ENCODE data around the gene MAN2B1. TPM values are rescaled to one million over a fixed set of nuclear protein-coding genes. Genes with fewer than 3 reads are reported as not detected.

MAN2B1 gene
- polyA plus RNA-seq, 3 donors = 218 to 305 (median 295) TPM

GRCh38 chr19:12672744-12673143 lies 6.2 kb upstream of the MAN2B1 start:
- H3K27ac ChIP-seq (ENCODE audit: low read depth in 1 of 2, low read length in 2 of 2) = no peak overlapping the region
- Mint-ChIP-seq H3K27me3 (ENCODE audit: low read depth in 3 of 3) (no peaks in the 10 kb centered on the region), H3K9me3 (peaks cover 0 to 3% (median 0%) of the 10 kb centered on the region in 7 donors), H3K4me1 (peaks cover 33% of the 10 kb centered on the region), H3K36me3 (peaks cover 49 to 64% of the 10 kb centered on the region in 2 donors), H3K4me3 (no peak overlapping the region), H3K27ac (peak overlapping the region in 2 of 7 donors; percentile 48 to 63)
- TF ChIP-seq, protein P1, sequence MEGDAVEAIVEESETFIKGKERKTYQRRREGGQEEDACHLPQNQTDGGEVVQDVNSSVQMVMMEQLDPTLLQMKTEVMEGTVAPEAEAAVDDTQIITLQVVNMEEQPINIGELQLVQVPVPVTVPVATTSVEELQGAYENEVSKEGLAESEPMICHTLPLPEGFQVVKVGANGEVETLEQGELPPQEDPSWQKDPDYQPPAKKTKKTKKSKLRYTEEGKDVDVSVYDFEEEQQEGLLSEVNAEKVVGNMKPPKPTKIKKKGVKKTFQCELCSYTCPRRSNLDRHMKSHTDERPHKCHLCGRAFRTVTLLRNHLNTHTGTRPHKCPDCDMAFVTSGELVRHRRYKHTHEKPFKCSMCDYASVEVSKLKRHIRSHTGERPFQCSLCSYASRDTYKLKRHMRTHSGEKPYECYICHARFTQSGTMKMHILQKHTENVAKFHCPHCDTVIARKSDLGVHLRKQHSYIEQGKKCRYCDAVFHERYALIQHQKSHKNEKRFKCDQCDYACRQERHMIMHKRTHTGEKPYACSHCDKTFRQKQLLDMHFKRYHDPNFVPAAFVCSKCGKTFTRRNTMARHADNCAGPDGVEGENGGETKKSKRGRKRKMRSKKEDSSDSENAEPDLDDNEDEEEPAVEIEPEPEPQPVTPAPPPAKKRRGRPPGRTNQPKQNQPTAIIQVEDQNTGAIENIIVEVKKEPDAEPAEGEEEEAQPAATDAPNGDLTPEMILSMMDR (IDR thresholded peaks at IDR 0.05) = no peak
- DNase-seq = no peak
- peaks cover 43 to 54% of the 10 kb centered on the region in 2 donors for H3K36me3 ChIP-seq (replicated peaks in 1 of 2; ENCODE audit: control insufficient read depth in 1 of 2, insufficient read depth in 2 of 2, low read length in 2 of 2)
- peaks cover 47% of the 10 kb centered on the region for H4K20me1 ChIP-seq (ENCODE audit: insufficient read depth, low read length)
- H3K9me3 ChIP-seq (replicated peaks in 1 of 2; ENCODE audit: control insufficient read depth in 1 of 2, insufficient read depth in 1 of 2, low read length in 2 of 2) = no peaks in the 10 kb centered on the region
- WGBS (ENCODE audit: insufficient coverage) = 95% methylated on average over 3 of the region's 10 CpGs
- peaks cover 22 to 34% of the 10 kb centered on the region in 2 donors for H3K4me1 ChIP-seq (ENCODE audit: control insufficient read depth in 1 of 2, insufficient read depth in 2 of 2, low read length in 2 of 2)
- H3K4me3 ChIP-seq (replicated peaks in 1 of 3; ENCODE audit: low read depth in 2 of 3, low read length in 3 of 3) = no peak overlapping the region
- intact Hi-C loops (cut with micrococcal nuclease) = loop anchor here (1.0 to 2.0 kb wide), 2 partner anchors 108 kb away; no protein-coding TSS in a partner anchor
- peaks cover 34% of the 10 kb centered on the region for H3K79me2 ChIP-seq (ENCODE audit: insufficient read depth, low read length)
- H3K9ac ChIP-seq (ENCODE audit: insufficient read depth, low read length, poor library complexity, severe bottlenecking) = no peak overlapping the region
- no peaks in the 10 kb centered on the region for H3K27me3 ChIP-seq (ENCODE audit: control insufficient read depth in 2 of 2, insufficient read depth in 2 of 2, low read length in 2 of 2)
- no peak overlapping the region for H2AFZ ChIP-seq (ENCODE audit: insufficient read depth, low read depth, low read length, poor library complexity, severe bottlenecking)
- H3K4me2 ChIP-seq (replicated peaks; ENCODE audit: extremely low read depth, low read length, poor library complexity, severe bottlenecking) = no peak overlapping the region

DNA sequence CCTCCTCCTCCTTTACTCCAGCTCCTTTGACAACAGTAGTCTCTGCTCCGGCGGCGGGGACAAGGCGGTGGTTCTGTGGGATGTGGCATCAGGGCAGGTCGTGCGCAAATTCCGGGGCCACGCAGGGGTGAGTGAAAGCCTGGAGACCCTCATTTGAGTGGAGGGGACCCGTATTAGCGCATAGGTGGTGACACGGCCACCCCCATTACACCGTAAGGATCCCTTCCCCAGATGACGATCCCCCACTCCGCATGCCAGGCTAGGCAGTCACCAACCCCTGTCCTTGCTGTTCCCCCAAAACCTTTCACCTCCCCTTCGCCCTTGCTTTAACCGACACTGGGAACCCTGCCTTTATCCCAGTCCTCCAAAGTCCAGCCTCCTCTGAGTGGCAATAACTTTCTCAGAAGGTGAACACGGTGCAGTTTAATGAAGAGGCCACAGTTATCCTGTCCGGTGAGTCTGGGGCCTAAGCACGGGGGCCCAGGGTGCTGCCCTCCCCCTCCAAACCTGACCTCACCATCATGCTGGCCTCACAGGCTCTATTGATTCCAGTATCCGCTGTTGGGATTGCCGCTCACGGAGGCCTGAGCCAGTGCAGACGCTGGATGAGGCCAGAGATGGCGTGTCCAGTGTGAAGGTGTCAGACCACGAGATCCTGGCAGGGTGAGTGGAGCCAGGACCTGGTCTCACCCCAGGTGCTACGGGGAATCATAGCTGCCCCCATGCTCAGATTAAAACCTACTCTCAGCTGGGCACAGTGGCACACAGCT lies 3.8 kb upstream of the MAN2B1 start:
- H3K36me3 Mint-ChIP-seq = peaks cover 29 to 41% of the 10 kb centered on the region in 2 donors
- H3K9me3 ChIP-seq (replicated peaks in 1 of 2; ENCODE audit: control insufficient read depth in 1 of 2, insufficient read depth in 1 of 2, low read length in 2 of 2) = no peaks in the 10 kb centered on the region
- peaks cover 23 to 31% of the 10 kb centered on the region in 2 donors for H3K36me3 ChIP-seq (replicated peaks in 1 of 2; ENCODE audit: control insufficient read depth in 1 of 2, insufficient read depth in 2 of 2, low read length in 2 of 2)
- peak overlapping the region; percentile 78 to 100 for H3K27ac ChIP-seq (ENCODE audit: low read depth in 1 of 2, low read length in 2 of 2)
- peaks cover 0 to 3% (median 0%) of the 10 kb centered on the region in 7 donors for H3K9me3 Mint-ChIP-seq
- WGBS (ENCODE audit: insufficient coverage) = 76% methylated on average over 12 of the region's 26 CpGs
- H3K4me1 Mint-ChIP-seq = peaks cover 40% of the 10 kb centered on the region
- H2AFZ ChIP-seq (ENCODE audit: insufficient read depth, low read depth, low read length, poor library complexity, severe bottlenecking) = peak overlapping the region; percentile 94
- H3K4me2 ChIP-seq (replicated peaks; ENCODE audit: extremely low read depth, low read length, poor library complexity, severe bottlenecking) = peak overlapping the region; percentile 95
- peak overlapping the region; percentile 61 to 96 (median 81) for H3K4me3 ChIP-seq (replicated peaks in 1 of 3; ENCODE audit: low read depth in 2 of 3, low read length in 3 of 3)
- H3K4me1 ChIP-seq (ENCODE audit: control insufficient read depth in 1 of 2, insufficient read depth in 2 of 2, low read length in 2 of 2) = peaks cover 36 to 47% of the 10 kb centered on the region in 2 donors
- DNase-seq = no peak
- peaks cover 38% of the 10 kb centered on the region for H4K20me1 ChIP-seq (ENCODE audit: insufficient read depth, low read length)
- intact Hi-C loops (cut with micrococcal nuclease) = no loop called here
- peaks cover 0 to 3% (median 0%) of the 10 kb centered on the region in 3 donors for H3K27me3 Mint-ChIP-seq (ENCODE audit: low read depth in 3 of 3)
- no peaks in the 10 kb centered on the region for H3K27me3 ChIP-seq (ENCODE audit: control insufficient read depth in 2 of 2, insufficient read depth in 2 of 2, low read length in 2 of 2)
- H3K9ac ChIP-seq (ENCODE audit: insufficient read depth, low read length, poor library complexity, severe bottlenecking) = peak overlapping the region; percentile 92
- peaks cover 58% of the 10 kb centered on the region for H3K79me2 ChIP-seq (ENCODE audit: insufficient read depth, low read length)
- TF ChIP-seq, protein P1 (IDR thresholded peaks at IDR 0.05) = no peak
- H3K4me3 Mint-ChIP-seq = peak overlapping the region; percentile 90 to 97
- peak overlapping the region; percentile 81 to 100 (median 100) for H3K27ac Mint-ChIP-seq

Measured in CD14-positive monocyte (primary cell).